ENCODE results near the gene ERC2.

Gene ERC2

DNA sequence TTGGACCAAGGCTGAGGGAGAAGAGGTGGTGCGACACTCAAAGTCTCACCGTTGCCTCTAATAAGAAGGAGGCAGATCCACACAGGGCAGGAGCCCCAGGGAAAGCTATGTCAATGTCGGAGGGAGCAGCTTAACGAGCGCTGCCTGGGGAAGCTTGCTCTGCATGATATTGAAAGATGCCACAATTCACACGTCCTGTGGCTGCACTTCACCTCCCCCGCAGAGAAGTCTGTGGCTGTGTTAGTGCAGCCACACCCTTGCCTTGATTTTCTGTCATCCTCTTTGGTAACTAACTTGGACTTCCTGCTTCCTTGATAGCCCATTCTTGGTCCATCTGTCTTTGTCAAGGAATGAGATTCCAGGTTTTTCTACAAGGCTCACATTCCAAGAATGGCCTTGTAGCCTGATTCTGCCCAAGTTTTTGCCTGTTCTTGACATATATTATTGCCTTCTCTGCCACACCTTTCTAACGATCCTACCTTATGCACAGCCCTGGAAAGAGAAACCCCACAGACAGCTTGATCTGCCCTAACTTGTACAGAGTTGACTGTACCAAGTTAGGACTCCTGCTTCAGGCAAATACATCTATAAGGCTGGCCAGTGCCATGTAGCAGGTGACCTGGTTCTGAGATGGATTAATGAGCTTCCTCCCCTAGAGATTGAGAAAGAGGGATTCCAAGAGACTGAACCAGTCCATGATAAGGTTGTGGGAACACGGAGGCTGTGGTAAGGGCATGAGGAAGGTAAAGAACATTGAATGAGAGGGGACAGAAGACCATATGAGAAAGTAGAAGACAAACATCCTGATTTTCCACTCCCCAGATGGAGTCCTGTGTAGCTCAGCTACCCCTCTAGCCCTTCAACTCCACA is 828.1 kb downstream of the ERC2 start:
- DNase-seq (ENCODE audit: low spot score) = no peak

DNA sequence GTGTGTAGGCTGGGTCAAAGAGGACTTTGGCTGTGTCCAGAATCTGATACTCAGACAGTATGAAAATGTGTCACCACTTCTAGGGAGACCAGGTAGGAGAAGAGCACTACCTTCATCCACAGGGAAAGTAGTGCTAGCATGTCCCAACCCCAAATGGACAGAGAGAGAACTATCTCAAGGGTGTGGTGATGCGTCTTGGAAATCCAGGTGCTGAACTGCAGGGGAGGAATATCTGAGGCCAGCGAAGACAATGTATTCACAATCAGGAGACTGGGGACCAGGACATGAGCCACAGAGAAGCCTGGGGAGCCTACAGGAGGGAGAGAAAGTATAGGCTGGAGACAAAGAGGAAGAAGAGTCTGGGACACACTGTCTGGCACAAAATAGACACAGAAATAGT is 829.1 kb downstream of the ERC2 start:
- DNase-seq (ENCODE audit: low spot score) = no peak

DNA sequence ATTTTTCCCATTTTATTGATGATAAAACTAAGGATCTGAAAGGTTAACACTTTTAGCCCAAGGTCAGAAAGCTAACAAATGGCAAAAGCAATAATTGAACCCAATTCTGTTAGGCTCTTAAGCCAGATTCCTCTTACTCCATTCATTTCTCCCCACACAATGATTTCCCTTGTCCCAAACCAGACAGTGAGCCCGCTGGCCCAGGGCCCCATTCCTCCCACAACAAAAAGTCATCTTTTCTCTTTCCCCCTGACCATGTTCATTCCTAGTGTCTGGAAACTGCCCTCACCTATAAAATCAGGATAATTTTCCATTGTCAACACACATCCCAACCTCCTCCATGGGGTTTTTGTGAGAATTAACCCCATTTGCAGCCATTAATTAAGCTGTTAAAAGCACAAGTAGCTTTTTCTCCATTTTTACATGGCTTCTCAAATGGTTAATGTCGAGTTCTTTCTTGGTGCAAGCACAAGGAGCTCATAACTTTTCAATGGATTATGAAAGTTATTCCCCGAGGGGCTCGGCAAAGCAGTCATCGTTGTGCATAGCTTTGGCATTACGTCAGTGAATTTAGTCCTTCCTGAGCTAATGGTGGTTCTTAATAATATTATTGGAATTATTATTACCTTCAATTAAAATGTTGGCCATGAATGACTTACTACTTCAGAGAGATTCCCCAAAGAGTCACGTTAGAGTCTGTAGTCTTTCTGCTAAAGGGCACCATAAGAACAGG is 830.2 kb downstream of the ERC2 start:
- no peak for DNase-seq (ENCODE audit: low spot score)

DNA sequence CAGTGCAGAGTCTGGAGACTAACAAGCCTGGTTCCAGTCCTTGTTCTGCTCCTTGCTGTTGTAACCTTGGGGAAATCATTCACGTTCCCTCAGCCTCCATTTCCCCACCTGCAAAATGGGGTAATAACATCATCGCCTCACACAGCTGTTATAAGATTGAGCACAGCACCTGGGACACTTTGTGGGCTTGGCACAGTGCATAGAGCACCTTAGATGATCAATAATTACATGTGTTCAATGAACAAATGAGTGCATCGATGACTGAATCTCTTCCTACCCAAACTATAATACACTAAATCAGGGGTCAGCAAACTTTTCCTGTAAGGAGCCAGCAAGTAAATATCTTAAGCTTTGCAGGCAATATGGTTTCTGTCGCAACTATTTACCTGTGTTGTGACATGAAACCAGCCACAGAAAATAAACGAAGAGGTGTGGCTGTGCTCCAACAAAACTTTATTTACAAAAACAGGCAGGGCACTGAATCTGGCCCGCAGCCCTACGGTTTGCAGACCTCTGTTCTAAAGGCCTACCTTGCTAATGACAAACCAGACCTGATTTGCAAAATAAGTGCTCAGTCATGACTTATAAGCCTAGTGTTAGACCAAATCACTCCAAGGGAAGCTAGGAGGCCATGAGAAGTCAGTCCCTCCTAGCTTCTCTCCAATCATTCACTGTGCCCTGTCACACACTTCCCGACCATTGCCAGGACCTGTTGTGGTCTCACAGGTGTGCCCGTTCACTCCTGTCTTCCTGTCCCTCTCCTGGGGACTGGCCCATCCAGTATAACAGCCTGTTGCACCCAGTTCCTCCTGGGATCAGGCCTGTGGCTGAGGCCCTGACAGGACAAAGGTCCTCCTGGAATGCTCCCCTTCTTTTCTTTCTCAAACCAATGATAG is 831.7 kb downstream of the ERC2 start:
- DNase-seq (ENCODE audit: low spot score) = no peak

DNA sequence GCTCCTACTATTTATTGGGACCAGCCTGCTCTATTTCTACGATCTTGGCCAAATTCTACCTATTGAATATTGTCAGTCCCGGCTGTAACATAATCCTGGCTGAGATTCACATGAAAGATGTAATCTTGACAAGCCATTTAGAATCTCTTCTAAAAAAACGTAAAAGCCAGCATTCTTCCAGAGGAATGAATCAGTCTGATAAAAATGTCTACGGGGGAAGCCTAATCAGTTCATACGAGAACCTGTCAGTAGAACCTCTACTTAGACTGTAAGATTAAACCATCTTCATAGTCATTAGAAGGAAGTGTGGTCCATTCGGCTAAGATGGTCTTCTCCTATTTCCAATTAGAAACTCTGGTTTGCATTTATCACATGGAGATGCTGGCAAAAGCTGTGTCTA is 833.9 kb downstream of the ERC2 start:
- DNase-seq (ENCODE audit: low spot score) = no peak

DNA sequence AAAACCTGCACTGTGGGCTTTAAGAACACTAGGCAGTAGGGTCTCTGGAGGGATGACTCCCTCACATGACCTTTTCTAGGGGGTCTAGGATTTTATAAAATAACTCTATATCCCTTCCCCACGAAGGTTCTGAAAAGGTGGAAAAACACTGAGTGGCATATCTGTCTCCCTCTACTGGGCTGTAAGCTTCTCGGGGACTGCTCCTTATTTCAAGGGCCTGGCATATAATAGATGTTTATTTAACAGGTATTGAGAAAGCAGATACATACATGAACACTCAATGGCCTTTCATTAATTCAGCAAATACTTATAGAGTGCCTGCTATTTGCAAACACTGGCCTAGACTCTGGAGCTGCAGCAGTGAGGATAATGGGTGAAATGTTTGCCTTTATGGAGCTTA is 834.9 kb downstream of the ERC2 start:
- DNase-seq (ENCODE audit: low spot score) = no peak

DNA sequence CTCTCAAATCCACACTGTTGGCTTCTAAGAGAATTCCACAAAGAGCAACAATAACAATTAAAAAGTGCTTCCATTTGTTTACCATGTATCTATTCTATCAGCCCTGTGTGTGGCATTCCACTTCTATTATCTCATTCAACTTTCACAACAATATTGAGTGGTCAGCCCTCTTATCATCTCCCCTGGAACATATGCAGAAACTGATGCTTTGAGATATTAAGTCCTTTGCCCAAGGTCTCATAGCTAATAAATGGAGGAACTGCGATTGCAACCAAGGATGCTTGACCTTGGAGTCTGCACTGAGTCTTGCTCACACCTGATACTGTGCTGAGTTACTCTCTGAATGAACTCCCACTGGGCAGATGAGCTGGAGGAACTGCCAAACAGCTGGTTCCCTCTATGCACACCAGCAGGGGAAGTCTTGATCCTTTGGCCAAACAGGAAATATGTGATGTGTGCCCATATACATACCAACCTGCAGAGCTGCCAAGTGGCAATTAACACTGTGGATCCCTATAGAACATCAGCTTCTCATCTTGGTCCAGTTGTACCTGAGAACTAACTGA is 836.4 kb downstream of the ERC2 start:
- DNase-seq (ENCODE audit: low spot score) = no peak

DNA sequence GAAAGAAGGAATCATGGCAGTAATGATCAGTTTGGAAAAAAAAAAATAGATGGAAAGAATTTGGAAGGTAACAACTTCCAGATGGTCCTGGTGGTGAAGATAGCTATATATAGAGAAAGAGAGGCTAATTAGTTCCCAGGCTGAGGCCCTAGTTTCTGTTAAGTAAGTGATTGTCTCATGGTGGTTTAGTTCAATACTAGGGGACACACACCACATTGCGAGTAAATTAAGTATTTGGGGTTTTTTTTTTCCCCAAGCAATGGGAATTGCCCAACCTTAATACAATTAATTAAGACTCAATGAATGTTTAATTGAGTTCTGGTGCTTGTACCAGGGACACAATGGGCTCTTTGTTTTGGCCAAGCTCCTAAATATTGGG is 837.4 kb downstream of the ERC2 start:
- DNase-seq (ENCODE audit: low spot score) = no peak

DNA sequence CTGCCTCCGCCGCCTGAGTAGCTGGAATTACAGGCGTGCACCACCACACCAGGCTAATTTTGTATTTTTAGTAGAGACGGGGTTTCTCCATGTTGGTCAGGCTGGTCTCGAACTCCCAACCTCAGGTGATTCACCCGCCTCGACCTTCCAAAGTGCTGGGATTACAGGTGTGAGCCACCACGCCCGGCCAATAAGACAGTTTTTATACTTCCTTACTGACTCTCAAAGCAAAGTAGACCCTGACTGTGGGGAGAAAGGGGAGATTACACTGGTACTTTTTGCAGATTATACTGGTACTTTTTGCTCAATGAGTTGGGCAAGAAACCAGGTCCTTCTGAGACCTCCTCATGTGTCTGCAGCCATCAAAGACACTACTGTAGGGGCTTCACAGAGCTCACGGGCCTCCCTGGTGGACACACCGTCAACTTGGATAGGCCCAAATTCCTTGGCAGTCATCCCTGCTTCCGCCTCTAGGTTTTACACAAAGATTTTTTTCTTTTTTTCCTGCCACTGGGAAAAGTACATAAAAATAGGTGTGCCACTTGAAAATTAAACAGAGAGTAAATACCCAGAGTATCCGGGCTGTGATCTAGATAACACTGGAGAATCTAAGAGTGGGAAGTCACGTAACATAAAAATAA is 837.9 kb downstream of the ERC2 start:
- no peak for DNase-seq (ENCODE audit: low spot score)

DNA sequence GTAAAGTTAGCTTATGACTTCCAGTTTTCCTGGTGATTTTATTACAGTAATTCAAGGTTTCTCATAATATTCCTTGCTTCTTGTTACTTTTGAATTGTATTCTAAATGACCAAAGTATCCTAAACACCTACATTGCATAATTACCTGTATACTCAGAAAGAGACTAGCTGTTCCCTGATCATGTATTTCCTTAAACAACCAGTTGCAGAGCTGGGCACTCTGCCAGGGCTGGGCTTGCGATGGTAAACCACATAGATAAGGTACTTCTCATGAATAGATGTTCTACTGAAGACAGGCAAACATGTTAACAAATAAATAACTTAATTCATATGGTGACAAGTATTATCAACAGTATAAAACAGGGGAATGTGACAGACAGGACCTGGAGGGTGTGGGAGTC is 838.8 kb downstream of the ERC2 start:
- DNase-seq (ENCODE audit: low spot score) = no peak

DNA sequence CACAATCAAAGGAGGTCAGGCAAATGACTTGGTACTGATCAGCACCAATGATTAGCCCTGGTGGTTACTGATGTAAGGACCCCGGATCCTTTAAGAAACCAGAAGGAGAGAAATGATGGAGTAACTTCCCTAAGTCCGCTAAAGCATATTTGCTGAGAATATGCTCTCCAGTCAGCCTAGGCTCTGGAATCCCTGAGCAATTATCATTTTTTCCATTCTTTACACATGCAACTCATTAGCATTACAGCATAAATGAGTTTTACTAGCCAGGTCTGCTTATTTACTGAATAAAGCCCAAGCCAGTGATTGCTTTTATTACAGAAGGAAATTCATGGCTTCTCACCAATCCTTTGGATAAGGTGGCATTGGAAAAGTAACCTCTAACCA is 842.0 kb downstream of the ERC2 start:
- no peak for DNase-seq (ENCODE audit: low spot score)

DNA sequence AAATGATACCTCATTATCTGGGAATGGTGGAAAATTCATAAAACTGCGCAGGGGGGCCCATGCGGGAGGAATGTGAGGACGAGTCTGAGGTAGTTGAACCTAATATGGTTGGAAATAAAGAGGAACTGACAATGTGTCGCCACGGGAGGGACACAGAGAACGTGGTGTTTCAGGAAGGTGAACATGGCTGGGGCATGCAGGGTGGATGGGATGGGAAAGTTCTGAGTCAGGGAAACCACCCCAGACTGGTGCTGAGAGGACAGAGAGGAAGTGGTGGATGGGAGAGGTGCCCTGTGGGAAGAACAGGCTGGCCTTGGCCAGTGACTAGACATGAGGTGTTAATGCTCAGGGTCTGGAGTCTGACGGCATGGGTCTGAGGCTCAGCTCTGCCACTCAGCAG is 844.0 kb downstream of the ERC2 start:
- DNase-seq (ENCODE audit: low spot score) = no peak

DNA sequence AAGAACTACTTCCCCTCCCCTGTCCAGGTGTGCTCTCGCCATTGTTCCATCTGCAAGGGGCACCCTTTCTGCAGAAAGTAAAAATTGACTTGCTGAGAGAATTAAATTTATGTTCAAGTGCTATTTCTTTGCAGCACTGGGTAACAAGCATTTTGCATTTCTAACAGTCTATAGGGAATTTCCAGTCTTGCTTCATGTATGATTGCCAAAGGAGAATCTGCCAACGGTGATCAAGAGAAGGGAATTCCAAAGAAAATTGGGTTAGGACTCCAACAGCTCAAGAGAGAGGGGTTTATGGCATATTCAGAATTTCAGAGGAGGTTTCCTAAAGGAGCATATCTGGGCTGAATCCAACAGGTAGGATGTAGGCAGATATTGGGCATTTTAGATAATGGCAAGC is 844.5 kb downstream of the ERC2 start:
- no peak for DNase-seq (ENCODE audit: low spot score)

DNA sequence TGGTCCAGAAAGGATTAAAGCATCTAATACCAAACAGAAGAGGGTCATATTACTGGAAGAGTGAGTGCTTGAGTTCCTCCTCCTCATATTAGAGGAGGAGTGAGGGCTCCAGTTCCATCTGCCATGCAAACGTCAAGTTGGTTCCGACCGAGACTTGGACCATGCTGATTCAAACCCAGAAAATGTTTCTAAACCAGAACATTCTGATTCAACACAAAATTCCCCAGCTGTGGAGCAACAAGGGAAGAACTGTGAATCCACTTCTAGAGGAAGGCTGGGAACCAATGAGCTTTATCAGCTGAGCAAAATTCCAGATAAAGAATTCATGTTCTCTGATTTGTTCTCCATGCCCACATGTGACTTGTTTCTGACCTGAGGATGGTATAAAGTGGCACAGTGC is 845.5 kb downstream of the ERC2 start:
- no peak for DNase-seq (ENCODE audit: low spot score)

DNA sequence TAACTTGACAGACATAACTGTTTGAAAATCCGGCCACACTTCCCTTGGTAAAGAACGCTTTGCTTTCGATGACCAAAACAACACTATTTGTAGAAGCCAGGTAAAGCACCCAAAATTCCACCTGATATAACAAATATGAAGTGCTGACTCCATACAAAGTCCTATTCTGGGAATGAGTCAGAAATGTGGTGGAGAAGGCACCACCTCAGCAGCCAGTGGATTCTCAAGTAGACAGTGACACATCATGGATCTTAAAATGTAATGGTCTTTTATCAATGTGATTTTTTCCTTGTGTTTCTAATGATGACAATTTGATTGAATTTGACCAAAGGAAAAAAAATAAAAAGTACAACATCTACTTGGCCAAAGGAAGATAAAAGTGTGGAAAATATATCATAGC is 846.2 kb downstream of the ERC2 start:
- DNase-seq (ENCODE audit: low spot score) = no peak

DNA sequence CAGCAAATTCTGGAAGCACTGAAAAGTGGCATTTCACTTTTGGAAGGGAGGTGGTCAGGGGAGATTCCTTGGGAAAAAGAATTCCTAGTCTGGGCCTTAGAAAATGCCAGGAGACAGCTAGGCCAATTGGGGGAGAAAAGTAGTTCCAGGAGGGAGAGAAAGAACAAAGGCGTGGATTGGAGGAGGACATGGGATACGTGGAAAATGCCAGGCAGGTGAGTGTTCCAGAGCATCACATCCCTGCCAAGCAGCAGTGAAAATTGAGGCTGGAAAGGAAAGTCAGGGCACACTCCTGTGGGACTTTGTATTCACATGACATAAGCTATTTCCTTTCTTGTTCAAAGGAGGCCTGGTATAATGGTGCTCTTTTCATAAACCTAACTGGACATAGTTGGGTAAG is 846.6 kb downstream of the ERC2 start:
- DNase-seq (ENCODE audit: low spot score) = no peak

DNA sequence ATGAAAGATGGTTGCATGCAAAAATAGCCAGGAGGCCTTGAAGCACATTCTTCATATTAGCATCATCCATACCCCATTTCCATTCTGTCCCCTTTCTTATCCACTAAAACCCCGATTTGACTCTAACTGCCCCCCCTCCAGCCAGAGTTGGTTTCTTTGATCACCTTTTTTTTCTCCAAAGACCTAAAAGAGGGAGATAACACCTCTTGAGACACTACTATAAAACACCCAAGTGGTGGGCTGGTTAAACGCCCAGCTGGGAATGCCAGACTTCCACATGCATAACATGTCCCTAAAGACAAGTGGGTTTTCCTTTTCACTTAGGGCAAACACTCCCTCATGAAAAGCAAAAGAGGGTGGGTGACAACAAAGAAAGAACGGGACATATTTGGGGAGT is 847.2 kb downstream of the ERC2 start:
- no peak for DNase-seq (ENCODE audit: low spot score)

DNA sequence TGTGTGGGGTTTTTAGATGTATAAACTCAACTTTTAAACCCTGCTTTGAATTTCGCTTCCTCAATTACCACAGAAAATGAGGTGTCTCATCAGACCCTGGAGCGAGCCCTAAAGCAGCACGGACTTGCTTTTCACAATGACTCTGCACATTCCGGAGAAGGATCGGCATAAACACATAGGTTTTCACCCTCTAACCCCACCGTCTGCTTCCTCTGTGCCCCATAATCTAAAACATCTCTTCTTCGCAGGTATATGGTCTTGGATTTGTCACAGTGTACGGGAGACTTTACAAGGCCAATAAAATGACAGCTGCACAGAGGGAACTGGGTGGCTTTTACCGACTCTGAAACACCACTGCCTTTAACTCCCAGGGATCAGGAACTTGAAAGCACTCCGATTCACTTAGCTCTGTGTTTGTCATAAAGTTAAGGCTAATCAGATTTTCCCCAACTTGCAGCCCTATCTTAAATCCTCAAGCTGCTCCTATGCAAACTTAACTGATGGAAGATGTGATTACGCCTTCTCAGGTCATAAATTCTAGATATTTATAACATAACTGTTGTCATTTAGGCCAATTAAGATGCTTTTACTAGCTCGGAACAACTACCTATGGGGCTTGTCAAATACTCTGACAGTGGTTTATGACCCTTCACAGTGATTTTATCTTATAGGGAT is 847.8 kb downstream of the ERC2 start:
- DNase-seq (ENCODE audit: low spot score) = no peak

DNA sequence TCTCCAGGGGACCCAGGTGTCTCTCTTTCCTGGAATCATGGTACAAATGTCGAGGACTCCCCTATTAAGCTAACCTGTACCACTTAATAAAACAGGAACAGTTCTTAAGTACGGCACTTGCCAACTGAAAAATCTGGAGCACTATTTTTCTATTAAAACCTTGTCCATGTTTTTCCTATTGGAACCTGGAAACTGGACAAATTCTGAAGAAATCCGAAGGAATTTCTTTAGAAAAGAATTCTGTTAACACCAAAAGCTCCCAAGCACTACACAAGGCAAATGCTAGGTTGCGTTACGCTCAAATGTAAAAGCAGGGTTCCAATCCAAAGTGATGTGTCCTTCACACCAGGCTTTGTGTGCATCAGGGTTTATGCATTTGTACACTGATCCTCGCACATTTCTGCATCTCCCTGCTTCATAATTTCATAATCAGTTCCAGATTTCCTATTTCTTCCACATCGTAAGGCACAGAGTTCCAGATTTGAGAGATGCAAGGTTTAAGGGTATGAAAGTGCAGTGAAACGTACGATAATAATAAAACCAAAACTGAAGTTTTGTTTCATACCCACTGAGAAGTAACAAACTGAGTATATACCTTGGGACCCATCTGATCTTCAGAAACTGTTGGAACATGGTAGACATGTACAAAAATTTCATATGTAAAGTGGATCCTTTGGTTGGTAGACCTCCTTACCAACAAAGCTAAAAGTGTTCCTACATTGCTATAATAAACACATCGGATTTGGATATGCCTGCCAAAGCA is 849.0 kb downstream of the ERC2 start:
- DNase-seq (ENCODE audit: low spot score) = no peak

DNA sequence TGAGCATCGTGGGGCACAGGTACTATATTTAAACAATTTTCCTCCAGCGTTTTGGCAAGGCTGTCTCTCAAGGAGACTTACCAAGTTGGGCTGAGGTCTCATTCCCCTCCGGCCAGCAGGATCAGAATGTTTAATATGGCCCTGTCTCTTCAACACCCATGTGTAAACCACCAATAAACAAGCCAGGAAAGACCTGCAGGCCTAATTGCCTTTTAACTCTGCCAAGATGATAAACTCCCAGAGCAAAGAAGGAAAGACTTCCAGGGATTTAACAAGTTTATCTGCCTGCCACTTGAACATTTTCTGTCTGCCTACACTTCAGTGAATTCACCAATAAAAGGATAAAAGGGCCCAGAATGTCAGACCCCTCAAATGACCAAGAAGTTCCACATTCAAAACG is 850.9 kb downstream of the ERC2 start:
- no peak for DNase-seq (ENCODE audit: low spot score)

DNA sequence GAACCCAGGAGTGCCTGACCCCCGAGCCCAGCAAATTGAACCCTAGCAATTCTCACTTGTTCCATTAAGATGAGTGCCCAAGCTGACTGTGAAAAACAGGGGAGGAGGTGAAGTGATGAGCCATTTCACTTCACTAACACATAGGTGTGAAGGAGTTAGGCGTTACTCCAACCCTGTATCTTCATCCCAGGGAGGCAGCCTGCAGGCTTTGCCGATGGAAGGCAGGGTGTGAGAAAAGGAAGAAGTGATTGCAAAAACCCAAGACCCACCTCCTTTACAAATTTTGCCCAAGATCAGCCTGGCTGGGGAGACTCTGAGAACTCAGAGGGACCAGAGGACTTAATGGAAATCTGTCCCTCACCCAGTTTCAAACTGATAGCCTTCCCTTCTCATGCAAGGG is 851.5 kb downstream of the ERC2 start:
- DNase-seq (ENCODE audit: low spot score) = no peak

Measured in HuH-7 (cell line).